Tibial nerve (tissue), 4 donors: ENCODE results near the gene CCDC40. TPM values are rescaled to one million over a fixed set of nuclear protein-coding genes. Genes with fewer than 3 reads are reported as not detected.

Experiments used
- DNase-seq, 2 donors: peaks; one replicate each; pipeline ENCODE4 v3.0.0-alpha.2; 2019; ENCODE audit warnings: low spot score in 2 of 2
- H3K27ac ChIP-seq, 4 donors: fragments of 200-600 bp; sonication (generic) in 3 of 4; one replicate each; pipeline ENCODE4 v1.5.1; 2017 to 2019; ENCODE audit warnings: mild to moderate bottlenecking in 1 of 4
- H3K27me3 ChIP-seq, 2 donors: fragments of 200-600 bp; sonication (generic) in 1 of 2; one replicate each; pipeline versions ENCODE4 v1.5.1 to v1.6.0; 2017 to 2019
- H3K36me3 ChIP-seq, 3 donors: fragments of 200-600 bp; sonication (generic); one replicate each; pipeline ENCODE4 v1.5.1; 2018 to 2019
- H3K4me1 ChIP-seq, 4 donors: fragments of 200-600 bp; sonication (generic) in 3 of 4; one replicate each; pipeline ENCODE4 v1.5.1; 2017 to 2019
- H3K4me3 ChIP-seq, 4 donors: fragments of 200-600 bp; sonication (generic) in 3 of 4; one replicate each; pipeline ENCODE4 v1.5.1; 2017 to 2019; ENCODE audit warnings: mild to moderate bottlenecking in 1 of 4, moderate library complexity in 1 of 4
- H3K9me3 ChIP-seq, 4 donors: fragments of 200-600 bp; sonication (generic) in 3 of 4; one replicate each; pipeline ENCODE4 v1.5.1; 2017 to 2019
- EP300 ChIP-seq, 2 donors: sonication (generic); formaldehyde crosslinking; IDR thresholded peaks; one replicate each; pipeline ENCODE4 v1.6.1; 2017; ENCODE audit warnings: antibody characterized with exemption in 2 of 2, mild to moderate bottlenecking in 1 of 2
- POLR2A ChIP-seq, 2 donors: fragments of 450-650 bp; IDR thresholded peaks; one replicate each; pipeline ENCODE4 v1.6.1; 2017; ENCODE audit warnings: antibody characterized with exemption in 2 of 2, mild to moderate bottlenecking in 2 of 2, moderate library complexity in 2 of 2
- WGBS, 2 donors: methylation state at CpG; one replicate each; pipeline ENCODE4 v1.1.5; 2018; 5-methylcytosine and 5-hydroxymethylcytosine counted together
- total RNA-seq, 4 donors: library from RNA; depleted of rRNA; stranded (reverse); fragments of >200 nt; gene quantifications; one replicate each; pipeline ENCODE4 v1.1.0, GENCODE V29; 2016
- TF ChIP-seq, protein P1 (sequence below), 5 experiments: fragments of 200-600 bp in 3 of 5; fragments of 450-650 bp in 2 of 5; sonication (generic) in 3 of 5; IDR thresholded peaks; one replicate each; pipeline ENCODE4 v1.5.1; 2016 to 2019; ENCODE audit warnings: antibody characterized with exemption in 5 of 5, mild to moderate bottlenecking in 3 of 5, moderate library complexity in 2 of 5

Gene CCDC40
- total RNA-seq, 4 donors from 2014 or later, result 7.1 to 13.8 (median 12.0) TPM

DNA sequence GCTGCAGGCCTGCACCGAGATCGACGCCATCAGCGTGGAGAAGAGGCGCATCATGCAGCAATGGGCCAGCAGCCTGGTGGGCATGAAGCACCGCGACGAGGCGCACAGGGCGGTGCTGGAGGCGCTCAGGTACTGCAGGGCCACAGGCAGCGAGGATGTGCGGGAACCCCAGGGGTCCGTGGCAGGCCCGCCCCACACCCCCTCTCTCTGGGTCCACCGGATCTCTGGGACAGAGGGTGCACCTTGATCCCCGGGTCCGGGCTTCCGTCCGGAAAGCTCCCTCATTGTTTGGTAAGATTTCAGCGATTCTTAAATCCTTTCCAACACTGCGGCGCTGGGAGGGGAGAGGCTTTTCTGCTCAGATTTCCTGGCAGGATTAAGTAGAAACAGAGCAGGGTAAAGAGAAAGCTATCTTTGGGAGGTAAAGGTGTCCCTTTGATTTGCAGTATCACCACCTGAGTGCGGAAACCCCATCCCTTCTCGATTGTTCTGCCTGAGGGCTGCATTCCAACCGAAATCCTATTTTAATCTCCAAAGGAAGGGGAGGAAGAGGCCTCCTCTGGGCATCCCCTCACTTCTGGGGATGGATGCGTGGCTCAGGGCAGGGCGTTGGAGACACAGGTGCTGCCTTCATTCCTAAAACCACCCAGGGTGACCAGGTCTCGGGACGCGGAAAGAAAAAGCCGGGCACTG lies 29.2 kb downstream of the CCDC40 start:
- Histone ChIP-seq H3K27ac (peak overlapping the region in 1 of 4 donors; percentile 65), H3K27me3 (no peaks in the 10 kb centered on the region), H3K36me3 (no peaks in the 10 kb centered on the region), H3K4me1 (peaks cover 0 to 52% (median 22%) of the 10 kb centered on the region in 4 donors), H3K4me3 (no peak overlapping the region), H3K9me3 (no peaks in the 10 kb centered on the region)
- no peak for DNase-seq
- WGBS, 2 donors, result 80 to 90% methylated on average over 32 of the region's 32 CpGs
- TF ChIP-seq POLR2A (IDR thresholded peaks at IDR 0.05) (no peak), EP300 (IDR thresholded peaks at IDR 0.05) (no peak)
- TF ChIP-seq, protein P1, sequence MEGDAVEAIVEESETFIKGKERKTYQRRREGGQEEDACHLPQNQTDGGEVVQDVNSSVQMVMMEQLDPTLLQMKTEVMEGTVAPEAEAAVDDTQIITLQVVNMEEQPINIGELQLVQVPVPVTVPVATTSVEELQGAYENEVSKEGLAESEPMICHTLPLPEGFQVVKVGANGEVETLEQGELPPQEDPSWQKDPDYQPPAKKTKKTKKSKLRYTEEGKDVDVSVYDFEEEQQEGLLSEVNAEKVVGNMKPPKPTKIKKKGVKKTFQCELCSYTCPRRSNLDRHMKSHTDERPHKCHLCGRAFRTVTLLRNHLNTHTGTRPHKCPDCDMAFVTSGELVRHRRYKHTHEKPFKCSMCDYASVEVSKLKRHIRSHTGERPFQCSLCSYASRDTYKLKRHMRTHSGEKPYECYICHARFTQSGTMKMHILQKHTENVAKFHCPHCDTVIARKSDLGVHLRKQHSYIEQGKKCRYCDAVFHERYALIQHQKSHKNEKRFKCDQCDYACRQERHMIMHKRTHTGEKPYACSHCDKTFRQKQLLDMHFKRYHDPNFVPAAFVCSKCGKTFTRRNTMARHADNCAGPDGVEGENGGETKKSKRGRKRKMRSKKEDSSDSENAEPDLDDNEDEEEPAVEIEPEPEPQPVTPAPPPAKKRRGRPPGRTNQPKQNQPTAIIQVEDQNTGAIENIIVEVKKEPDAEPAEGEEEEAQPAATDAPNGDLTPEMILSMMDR (IDR thresholded peaks at IDR 0.05), result no peak

DNA sequence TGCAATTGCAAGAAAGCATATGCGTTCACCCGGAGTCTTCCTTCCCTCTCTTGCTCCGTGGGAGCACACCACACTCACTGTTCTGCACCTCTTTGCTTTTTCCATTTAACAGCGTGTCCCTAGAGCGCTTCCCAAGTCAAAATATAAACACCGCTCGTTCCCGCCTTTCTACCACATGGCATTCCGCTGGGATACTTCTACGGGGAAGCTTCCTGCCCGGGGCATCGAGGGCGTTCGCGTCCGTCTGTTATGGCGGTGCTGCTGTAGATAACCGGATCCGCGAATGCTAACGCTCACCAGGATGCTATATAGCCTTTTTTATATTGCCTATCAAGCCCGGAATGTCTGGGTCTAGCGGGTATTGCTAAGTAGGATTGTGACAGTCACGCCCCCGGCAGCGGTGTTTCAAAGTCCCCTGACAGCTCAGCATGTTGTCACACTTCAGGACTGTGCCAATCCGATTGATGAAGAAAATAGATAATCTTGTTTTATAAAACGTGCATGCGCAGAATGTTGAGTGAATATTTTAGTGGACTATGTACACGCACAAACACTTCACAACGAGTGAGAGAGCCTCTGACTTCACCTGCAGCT lies 31.0 kb downstream of the CCDC40 start:
- TF ChIP-seq EP300 (IDR thresholded peaks at IDR 0.05) (no peak), POLR2A (IDR thresholded peaks at IDR 0.05) (no peak)
- TF ChIP-seq, protein P1 (IDR thresholded peaks at IDR 0.05), result no peak
- 94 to 95% methylated on average over 31 of the region's 31 CpGs for WGBS, 2 donors
- Histone ChIP-seq H3K4me1 (peaks cover 0 to 68% (median 31%) of the 10 kb centered on the region in 4 donors), H3K27ac (peak overlapping the region in 1 of 4 donors; percentile 90), H3K36me3 (no peaks in the 10 kb centered on the region), H3K9me3 (no peaks in the 10 kb centered on the region), H3K27me3 (no peaks in the 10 kb centered on the region), H3K4me3 (no peak overlapping the region)
- DNase-seq, result no peak

DNA sequence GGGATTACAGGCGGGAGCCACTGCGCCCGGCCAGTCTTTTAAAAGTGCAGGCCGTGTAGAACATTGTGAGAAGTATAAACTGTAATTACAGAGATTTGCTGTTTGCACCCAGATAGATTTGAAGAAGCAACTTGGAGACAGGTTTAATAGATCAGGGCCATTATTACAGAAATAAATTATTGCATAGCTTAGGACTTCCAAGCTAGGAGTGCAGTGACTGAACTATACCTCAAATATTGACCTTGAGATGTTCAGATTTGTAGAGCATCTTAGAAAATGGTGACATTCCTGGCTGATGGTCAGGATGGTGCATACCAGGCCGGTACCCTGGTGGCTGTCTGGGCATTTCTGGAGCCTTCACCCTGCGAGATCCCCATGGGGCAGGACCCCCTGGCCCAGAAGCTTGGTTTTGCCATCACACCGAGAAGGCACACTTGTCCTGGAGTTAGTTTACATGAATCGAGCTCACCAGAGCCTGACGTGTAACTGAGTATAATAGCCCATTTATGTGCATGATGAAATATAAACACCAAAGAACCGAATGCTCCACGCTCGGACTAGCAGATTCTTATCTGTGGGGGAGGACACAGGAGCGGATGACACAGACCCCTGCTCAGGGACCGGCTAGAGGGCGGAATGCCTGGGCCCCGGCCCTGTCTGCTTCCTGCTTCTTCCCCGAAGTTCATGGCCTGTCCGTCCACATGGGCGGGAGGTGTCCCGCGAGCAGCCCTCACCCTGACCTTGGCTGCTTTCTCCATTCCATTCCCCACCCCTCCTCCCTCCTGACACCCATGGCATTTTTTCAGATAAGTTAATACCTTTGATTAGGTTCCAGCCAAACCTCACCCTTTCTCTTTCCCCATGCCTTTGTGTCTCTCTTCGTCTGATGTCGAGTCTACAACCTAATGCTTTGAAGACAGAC lies 32.1 kb downstream of the CCDC40 start:
- Histone ChIP-seq H3K36me3 (no peaks in the 10 kb centered on the region), H3K9me3 (no peaks in the 10 kb centered on the region), H3K27ac (peak overlapping the region; percentile 80 to 91 (median 86)), H3K4me1 (peaks cover 0 to 66% (median 31%) of the 10 kb centered on the region in 4 donors), H3K27me3 (no peaks in the 10 kb centered on the region), H3K4me3 (peak overlapping the region in 1 of 4 donors; percentile 23)
- WGBS, 2 donors, result 32 to 37% methylated on average over 23 of the region's 23 CpGs
- TF ChIP-seq EP300 (IDR thresholded peaks at IDR 0.05) (peak; percentile 32 to 74), POLR2A (IDR thresholded peaks at IDR 0.05) (peak in 1 of 2 donors; percentile 39)
- TF ChIP-seq, protein P1 (IDR thresholded peaks at IDR 0.05), result peak in 1 of 5 experiments; percentile 13
- DNase-seq, result peak in 1 of 2 donors; percentile 51

DNA sequence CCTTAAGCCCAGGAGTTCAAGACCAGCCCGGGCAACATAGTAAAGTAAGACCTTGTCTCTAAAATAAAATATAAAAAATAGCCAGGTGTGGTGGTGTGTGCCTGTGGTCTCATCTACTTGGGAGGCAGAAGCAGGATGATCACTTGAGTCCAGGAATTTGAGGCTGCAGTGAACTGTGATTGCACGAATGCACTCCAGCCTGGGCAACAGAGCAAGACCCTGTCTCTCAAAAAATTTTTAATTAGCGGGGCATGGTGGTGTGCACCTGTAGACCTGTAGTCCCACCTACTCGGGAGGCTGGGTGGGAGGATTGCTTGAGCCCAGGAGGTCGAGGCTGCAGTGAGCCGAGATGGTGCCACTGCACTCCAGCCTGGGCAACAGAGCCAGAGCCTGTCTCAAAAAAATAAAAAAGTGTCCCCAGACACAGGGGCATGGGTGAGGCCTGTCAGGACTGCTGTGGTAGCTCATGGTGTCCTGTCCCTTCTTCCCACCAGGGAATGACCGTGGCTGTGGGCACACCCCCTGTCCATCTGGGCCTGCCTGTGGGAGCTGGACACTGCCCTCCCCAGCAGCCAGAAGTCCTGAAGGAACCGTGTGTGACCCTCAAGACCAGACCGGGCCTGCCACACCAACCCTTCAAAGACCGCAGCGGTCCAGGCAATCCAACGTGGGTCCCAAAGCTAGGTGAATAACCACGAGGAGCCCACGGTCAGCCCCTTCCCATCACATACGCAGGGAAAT lies 34.1 kb downstream of the CCDC40 start:
- Histone ChIP-seq H3K9me3 (no peaks in the 10 kb centered on the region), H3K4me1 (peaks cover 0 to 49% (median 25%) of the 10 kb centered on the region in 4 donors), H3K27ac (peak overlapping the region; percentile 80 to 91 (median 86)), H3K36me3 (no peaks in the 10 kb centered on the region), H3K4me3 (peak overlapping the region; percentile 30 to 46 (median 39)), H3K27me3 (no peaks in the 10 kb centered on the region)
- no peak for DNase-seq
- WGBS, 2 donors, result 62 to 66% methylated on average over 14 to 15 of the region's 15 CpGs
- TF ChIP-seq POLR2A (IDR thresholded peaks at IDR 0.05), result no peak
- TF ChIP-seq, protein P1 (IDR thresholded peaks at IDR 0.05), result no peak
- no peak for TF ChIP-seq EP300 (IDR thresholded peaks at IDR 0.05)
